GM18861 (cell line): Measurements from ENCODE around the gene CDK11A.
"Not testable (repeated sequence)": the region's sequence is repeated elsewhere in the genome, so short reads cannot be mapped to it uniquely, and the experiment has no call there.

Source experiments
- ATAC-seq: cut with Tn5 transposase; IDR thresholded peaks from one replicate; pipeline ENCODE4 v1.9.1; 2021; ENCODE audit not compliant: unreplicated experiment

Gene CDK11A

GRCh38 chr1:1754051-1754815 is 30.1 kb upstream of the CDK11A start:
- no peak for ATAC-seq

- no peak for ATAC-seq
These were observed 29.4 kb upstream of the CDK11A start for GRCh38 chr1:1753607-1754005.

- ATAC-seq, result no peak
These were observed 28.8 kb upstream of the CDK11A start for GRCh38 chr1:1752636-1753606.

- no peak for ATAC-seq
These were observed 28.0 kb upstream of the CDK11A start for GRCh38 chr1:1752190-1752589.

- not testable (repeated sequence) for ATAC-seq
These were observed 25.8 kb upstream of the CDK11A start for GRCh38 chr1:1749941-1750340.

GRCh38 chr1:1748686-1749321 is 24.6 kb upstream of the CDK11A start:
- no peak for ATAC-seq

DNA sequence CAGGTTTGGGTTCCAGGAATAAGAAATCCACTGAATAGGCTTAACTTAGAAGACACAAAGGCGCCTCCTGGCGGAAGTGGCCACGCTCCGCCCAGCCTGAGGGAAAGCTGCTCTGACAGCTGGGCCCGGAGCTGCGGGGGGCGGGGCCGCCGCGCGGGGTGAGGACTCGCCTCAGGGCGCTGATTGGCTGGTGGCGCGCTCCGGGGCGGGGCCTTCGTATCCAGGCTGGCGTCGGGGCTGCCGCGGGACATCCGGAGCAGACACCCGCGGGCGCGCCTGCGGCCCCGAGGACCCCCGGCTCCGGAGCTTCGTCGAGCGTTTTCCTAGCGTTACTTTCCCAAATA is 22.4 kb upstream of the CDK11A start:
- ATAC-seq, result peak; percentile 62

DNA sequence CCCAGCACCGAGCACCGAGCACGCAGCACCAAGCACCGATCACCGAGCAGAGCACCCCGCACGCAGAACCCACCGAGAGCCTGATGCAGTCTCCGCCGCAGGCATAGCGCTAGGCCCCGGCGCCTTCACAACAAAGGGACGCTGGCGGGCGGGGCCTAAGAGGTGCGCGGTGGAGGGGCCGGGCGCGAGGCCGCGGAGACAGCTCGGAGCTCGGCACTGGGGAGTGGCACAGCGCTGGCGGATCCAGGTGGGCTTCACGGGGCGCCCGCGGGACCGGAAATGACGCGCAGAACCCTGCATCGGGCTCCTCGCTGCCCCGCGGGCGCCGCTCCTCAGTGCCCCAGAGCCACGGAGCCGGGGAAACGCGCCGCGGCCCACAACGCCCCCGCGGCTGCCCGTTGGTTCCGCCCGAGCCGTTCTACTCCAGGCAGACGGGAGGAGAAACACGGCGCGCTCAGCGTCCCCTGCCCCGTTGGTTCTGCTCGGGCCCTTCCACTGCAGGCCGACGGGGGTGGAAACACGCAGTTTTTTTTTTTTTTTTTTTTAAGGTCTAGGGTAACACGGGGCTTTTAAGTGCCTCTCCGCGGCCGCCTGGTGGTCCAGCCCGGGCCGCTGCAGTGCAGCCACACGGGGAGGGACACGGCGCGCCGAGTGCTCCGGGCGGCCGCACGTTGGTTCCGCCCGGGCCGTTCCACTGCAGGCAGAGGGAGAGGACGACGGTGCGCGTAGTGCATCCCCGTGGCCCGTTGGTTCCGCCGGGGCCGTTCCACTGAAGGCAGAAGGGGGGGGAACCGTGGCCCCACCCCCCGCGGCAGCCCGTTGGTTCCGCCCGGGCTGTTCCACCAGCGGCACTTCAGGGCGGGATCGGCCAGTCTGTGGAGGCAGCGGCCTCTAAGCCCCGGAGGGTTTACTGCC is 21.8 kb upstream of the CDK11A start:
- ATAC-seq, result peak; percentile 33

DNA sequence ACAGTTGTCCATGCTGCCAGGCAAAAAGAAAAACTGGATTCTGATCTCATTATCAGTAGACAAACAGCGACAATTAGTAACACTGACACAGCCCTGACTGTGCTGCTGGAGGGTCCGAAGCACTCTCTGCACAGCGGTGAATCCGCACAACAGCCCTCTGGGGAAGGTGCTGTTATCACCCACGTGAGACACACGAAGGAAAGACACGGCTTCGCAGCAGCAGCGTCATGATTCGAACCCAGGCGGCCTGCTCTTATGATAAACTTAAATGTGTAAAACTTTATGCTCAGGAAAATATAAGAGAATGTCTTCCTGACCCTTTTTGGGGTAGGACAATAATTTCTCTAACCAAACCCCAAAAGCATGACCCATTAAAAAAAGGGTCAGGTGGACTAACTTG is 18.4 kb upstream of the CDK11A start:
- not testable (repeated sequence) for ATAC-seq

DNA sequence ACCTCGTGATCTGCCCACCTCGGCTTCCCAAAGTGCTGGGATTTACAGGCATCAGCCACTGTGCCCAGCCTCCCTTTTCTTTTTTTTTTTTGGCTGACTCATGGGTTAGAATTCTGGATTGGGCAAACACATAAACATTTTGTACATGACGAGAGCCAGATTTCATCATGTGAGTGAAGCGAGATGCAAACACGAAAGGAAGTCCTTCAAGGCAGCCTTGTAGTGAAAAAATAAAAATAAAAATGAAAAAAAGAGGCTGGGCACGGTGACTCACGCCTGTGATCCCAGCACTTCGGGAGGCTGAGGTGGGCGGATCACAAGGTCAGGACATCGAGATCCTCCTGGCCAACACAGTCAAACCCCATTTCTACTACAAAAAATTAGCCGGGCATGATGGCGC is 16.9 kb upstream of the CDK11A start:
- ATAC-seq, result not testable (repeated sequence)

GRCh38 chr1:1738799-1739337 is 14.7 kb upstream of the CDK11A start:
- not testable (repeated sequence) for ATAC-seq

DNA sequence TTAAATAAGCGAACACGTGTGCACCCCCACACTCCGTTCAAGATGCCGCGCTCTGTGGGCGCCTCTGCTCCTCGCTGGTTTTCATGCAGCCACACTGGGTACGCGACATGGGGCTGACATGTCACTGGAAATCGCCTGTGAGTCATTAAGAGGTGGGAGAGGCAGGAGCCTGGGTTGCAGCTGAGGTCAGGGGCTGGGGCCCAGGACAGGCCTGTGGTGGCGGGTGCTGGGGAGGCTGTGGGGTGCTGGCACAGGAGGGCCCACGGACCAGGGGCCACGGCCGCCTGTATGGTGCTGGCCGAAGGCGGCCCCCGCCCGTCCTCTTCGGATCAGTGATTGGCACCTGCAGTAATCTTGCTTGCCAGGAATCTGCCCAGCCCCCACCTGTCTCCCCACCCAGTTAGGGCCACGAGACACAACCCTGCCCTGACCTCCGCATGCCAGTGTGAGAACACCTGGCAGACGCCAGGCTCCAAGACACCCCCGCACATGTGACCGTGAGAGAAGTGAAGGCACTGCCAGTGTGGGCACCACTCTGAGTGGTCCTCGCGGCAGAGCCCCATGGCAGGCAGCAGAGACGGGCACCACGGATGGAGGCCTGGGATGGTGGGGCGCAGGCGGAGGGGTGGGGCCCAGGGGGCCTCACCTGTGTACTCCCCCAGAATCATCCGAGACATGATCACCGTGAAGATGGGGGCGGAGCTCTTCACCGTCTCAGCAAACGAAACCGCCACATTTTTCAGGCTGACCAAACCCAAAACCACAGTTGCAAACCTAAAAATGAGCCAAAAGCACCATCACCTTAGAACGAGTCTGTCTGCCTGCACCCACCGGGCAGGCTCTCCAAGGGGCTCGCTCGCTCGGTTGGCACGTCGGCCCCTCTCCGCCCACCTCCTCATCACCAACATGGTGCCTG is 13.8 kb upstream of the CDK11A start:
- not testable (repeated sequence) for ATAC-seq

- ATAC-seq, result no peak
These were observed 8.2 kb upstream of the CDK11A start for GRCh38 chr1:1732381-1732780.

GRCh38 chr1:1730870-1731269 is 6.7 kb upstream of the CDK11A start:
- ATAC-seq, result no peak

DNA sequence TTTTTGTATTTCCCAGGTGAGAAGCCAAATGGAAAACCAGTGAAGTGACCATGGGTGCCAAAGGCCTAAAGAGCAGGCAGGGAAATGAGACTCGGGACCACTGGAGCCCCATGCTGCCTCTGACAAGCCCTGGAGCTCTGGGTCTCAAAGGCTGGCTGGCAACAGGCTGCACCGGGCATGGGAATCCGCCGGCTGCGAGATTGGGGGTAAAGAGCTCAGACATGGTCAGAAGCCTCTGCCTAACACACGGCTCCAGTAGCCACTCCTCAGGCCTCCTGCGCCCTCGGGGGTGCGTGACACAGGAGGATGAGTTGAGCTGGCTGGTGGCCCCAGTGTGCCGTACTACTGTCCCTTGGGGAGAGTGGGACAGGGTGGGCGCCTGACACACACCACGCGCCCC is 6.1 kb upstream of the CDK11A start:
- ATAC-seq, result not testable (repeated sequence)

- not testable (repeated sequence) for ATAC-seq
These were observed 5.1 kb upstream of the CDK11A start for GRCh38 chr1:1729116-1729816.

DNA sequence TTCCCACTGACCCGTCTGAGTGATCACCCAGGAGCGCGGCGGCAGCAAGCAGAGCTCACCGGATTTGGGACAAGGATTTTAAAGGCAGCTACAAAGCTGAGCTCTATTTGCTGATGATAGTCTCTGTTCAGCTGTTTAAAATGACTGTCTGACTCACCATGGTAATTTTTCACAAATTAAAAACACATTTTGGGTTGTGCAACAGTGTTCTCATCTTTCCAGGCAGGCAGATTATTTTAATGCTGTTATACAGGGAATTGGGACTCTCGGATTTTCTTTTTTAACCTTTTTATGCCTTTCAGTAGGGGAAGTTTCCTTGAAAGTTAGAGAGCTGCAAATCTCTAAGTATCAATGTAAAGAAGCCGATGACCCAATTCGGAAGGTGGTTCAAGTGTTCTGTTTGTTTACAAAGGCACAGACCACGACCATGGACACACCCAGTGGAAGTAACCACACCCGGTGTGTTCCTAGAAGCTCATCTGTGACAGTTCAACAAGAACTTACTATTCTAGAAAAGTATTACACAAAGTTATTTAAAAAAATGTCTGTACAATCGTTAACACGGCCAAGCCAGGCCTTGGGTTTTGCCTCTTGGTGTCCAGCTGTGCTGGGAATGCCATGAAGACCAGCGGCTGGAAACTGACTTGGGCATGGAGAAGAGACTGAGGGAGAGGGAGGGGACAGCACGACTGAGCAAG is 4.3 kb upstream of the CDK11A start:
- not testable (repeated sequence) for ATAC-seq

GRCh38 chr1:1727131-1727651 is 3.0 kb upstream of the CDK11A start:
- not testable (repeated sequence) for ATAC-seq
